GM12891 (cell line): ENCODE measurements around the gene GLT8D2.
"Not testable (repeated sequence)": the region's sequence is repeated elsewhere in the genome, so short reads cannot be mapped to it uniquely, and the experiment has no call there.

Experiments
- DNase-seq: peaks from one replicate; pipeline ENCODE4 v3.0.0; 2011; ENCODE audit warnings: low spot score; ENCODE audit not compliant: insufficient read length
- FAIRE-seq: peaks from 2 replicates; lab custom pipeline; 2011; peaks lifted over from hg19 to GRCh38; lab: Jason Lieb, UNC
- PAX5 ChIP-seq: IDR thresholded peaks from 2 replicates; pipeline ENCODE4 v1.6.1; 2011; ENCODE audit warnings: low read length, moderate library complexity, mild to moderate bottlenecking; ENCODE audit not compliant: insufficient read depth, severe bottlenecking
- POLR2A ChIP-seq: IDR thresholded peaks from 2 replicates; pipeline ENCODE4 v1.6.1; 2011; ENCODE audit warnings: low read depth, low read length, control low read depth
- POLR2AphosphoS5 ChIP-seq: IDR thresholded peaks from 2 replicates; pipeline ENCODE4 v1.6.1; 2011; ENCODE audit warnings: low read depth, low read length, control low read depth
- POU2F2 ChIP-seq: IDR thresholded peaks from 2 replicates; pipeline ENCODE4 v1.6.1; 2011; ENCODE audit warnings: low read depth, mild to moderate bottlenecking, control low read depth, low read length, moderate library complexity
- SPI1 ChIP-seq: IDR thresholded peaks from 2 replicates; pipeline ENCODE4 v1.6.1; 2011; ENCODE audit warnings: low read depth, low read length, control low read depth
- TAF1 ChIP-seq: IDR thresholded peaks from 2 replicates; pipeline ENCODE4 v1.6.1; 2011; ENCODE audit warnings: low read depth, low read length, control low read depth

GLT8D2 gene

DNA sequence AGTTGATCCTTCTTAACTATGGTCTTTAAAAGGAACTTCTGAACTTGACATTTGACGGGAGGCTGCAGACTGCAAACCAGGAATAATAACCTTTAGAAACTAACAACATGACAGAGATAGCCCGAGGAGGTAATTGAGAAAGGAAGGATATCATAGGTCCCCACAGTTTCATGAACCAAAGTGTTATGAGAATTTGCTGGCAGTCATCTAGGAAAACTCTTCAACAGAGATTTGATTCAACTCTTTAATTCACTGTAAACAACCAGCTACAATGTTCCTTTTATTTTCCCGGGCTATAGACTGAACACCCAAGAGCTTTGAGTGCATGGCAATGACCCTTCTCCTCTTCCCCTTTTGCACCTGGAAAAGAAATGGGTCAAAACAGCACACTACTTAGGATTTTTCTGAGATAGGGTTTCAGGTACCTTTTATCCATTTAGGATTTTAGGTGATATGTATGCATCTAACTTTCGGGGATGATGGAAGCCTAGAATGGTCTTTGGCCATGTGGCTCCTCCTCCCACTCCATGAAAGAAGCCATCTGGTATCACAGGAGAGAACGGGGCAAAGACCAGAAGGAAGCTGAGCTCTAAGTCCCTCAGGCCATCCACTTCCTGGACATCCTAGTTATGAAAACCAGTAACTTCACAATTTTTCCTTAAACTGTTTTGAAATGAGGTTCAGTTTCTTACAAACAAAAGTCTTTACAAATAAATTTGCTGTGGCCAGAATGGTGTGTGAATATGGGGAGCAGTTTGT lies 23.0 kb downstream of the GLT8D2 start:
- FAIRE-seq (no peak), DNase-seq (no peak)
- TF ChIP-seq POLR2AphosphoS5 (no peak), TAF1 (no peak), POLR2A (no peak), PAX5 (no peak)

DNA sequence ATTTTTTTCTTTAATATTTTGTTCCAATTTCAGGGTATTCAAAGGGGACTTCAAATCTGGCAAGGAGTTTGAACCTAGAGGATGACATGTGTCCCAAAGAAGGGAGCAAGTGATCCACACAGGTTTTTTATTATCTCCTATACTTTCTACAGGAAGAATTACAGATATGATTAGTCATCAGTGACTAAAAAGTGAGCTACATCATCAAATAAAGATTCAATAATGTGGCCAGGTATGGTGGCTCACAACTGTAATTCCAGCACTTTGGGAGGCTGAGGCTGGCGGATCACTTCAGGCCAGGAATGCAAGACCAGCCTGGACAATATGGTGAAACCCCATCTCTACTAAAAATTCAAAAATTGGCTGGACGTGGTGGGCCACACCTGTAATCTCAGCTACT lies 24.2 kb downstream of the GLT8D2 start:
- FAIRE-seq: no peak

DNA sequence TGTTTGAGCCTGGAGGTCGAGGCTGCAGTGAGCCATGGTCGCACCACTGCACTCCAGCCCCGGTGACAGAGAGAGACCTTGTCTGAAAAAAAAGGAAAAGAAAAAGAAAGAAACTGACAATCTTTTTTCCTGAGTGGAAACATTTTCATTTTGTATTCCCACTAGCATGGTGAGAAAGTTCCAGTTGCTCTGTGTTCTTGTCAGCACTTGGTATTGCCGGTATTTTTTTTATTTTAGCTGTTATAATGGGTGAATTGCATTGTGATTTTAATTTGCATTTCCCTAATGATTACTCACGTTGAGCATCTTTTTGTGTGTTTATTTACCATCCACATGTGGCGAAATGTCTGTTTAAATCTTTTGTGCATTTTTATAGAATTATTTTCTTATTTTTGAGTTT lies 25.6 kb downstream of the GLT8D2 start:
- no peak for DNase-seq
- FAIRE-seq: no peak
- TF ChIP-seq SPI1 (no peak), POLR2A (no peak), POU2F2 (no peak), PAX5 (no peak)

More for the DNA sequence above, 24.2 kb downstream of the GLT8D2 start:
- DNase-seq: no peak
- TF ChIP-seq POLR2A: no peak
- TF ChIP-seq POLR2AphosphoS5: no peak
- TF ChIP-seq POU2F2: no peak
- TF ChIP-seq TAF1: no peak
- TF ChIP-seq SPI1: no peak
- TF ChIP-seq PAX5: no peak

DNA sequence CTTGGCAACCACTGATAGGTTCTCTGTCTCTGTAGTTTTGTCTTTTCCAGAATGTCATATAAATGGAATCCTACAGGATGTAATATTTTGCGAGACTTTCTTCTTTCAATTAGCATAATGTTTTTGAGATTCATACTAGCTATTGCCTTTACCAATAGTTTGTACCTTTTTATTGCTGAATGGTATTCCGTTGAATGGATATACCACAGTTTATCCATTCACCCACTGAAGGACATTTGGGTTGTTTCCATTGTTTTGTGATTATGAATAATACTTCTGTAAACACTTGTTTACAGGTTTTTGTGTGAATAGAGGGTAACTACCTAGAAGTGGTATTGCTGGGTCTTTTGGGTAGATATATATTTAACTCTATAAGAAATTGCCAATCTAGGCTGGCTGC lies 26.3 kb downstream of the GLT8D2 start:
- FAIRE-seq (no peak), DNase-seq (no peak)
- no peak for TF ChIP-seq SPI1
- TF ChIP-seq POLR2A: no peak
- TF ChIP-seq POLR2AphosphoS5: no peak
- no peak for TF ChIP-seq PAX5
- TF ChIP-seq TAF1: no peak
- no peak for TF ChIP-seq POU2F2

DNA sequence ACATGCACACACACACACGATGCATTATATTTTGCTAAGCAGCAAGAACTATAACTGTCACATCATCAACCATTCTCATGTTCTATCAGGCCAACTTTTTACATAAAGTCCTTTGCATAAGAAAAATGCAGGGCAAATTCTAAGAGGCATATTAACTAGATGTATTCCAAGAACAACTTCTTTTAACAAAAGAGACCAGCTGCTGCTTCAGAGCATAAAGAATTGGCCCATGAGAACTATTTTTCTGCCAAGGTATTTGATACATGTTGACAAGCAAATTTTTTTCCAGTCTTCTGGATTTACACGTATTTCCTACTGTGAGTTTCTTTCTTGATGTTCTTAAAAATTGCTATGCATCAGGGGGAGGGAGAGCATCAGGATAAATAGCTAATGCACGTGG lies 27.2 kb downstream of the GLT8D2 start:
- DNase-seq (no peak), FAIRE-seq (no peak)

DNA sequence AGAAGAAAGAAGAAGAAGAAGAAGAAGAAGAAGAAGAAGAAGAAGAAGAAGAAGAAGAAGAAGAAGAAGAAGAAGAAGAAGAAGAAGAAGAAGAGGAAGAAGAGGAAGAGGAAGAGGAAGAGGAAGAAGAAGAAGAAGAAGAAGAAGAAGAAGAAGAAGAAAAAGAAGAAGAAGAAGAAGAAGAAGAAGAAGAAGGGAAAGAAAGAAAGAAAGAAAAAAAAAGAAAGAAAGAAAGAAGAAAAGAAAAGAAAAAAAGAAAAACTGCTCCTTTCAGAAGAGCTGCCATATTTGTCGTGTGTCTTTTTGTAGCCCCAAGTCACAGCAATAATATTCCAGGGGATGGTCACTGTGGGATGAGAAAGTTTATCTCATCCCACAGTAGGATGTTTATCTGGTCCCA lies 28.1 kb downstream of the GLT8D2 start:
- DNase-seq, FAIRE-seq: not testable (repeated sequence)

More for the DNA sequence above, 27.2 kb downstream of the GLT8D2 start:
- TF ChIP-seq POLR2A (no peak), PAX5 (no peak), POLR2AphosphoS5 (no peak), SPI1 (no peak), POU2F2 (no peak), TAF1 (no peak)

DNA sequence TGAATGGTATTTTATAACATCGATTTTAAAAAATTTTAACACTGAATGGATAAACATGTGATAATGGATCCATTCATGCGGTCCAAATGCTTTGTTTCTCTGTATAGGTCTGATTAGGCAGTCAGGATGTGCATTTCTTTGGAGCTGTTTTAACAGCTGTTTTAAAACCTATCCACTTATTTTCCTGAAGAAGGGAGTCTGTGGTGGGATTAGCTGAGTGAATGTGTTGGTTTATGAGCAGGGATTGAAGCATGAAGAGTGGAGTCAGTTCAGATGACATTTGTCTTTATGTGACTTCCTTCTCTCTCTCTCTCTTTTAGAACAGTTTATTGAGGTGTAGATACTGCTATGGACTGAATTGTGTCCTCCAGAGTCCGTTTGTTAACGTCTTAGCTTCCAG lies 37.7 kb downstream of the GLT8D2 start:
- no peak for DNase-seq
- FAIRE-seq: no peak
- TF ChIP-seq POU2F2: no peak
- no peak for TF ChIP-seq POLR2A
- no peak for TF ChIP-seq POLR2AphosphoS5
- TF ChIP-seq TAF1: no peak
- no peak for TF ChIP-seq SPI1
- TF ChIP-seq PAX5: no peak

DNA sequence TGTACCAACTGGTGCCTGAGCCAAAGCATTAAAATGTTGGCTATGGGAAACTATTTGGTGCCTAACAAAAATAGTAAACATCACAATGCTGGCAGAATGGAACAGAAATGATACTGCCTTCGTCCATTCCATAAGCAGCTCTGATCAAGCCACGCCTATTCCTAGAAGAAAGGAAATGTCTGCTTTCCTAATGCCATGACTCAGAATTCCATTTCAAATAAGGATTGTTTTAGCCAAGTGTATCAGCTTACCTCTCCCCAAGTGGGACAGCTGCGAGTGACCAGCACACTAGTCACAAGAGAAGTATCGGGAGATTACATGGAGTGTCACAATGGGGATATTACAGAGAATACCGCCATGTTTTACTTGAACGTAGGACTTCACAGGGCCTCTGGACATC lies 38.7 kb downstream of the GLT8D2 start:
- DNase-seq: no peak
- no peak for FAIRE-seq
- TF ChIP-seq TAF1 (no peak), SPI1 (no peak), POLR2AphosphoS5 (no peak), POLR2A (no peak), PAX5 (no peak), POU2F2 (no peak)

DNA sequence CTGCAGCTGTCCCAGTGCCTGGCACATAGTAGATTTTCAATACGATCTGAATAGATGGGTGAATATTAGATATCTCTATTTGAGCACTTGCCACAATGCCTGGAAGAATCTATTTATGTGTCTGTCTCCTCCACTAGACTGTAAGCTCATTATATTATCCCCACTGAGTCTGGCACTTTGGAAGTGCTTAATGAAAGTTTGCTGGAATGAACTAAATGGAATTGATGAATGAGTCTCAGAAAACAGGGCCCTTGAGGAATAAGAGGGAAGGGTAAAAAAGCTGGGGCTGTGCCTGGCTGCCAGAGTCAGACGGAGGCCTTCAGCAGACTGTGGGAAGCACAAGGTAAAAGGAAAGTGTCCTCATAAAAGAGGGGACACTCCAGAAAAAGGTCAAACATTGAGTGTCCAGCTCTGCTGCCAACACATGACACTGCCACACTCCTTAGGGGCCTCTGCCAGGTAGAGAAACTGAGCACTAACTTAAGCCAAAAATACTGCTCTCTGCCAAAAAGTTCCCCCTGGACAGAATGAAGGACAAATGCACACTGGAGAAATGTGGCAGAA lies 39.3 kb downstream of the GLT8D2 start:
- TF ChIP-seq TAF1 (no peak), POLR2A (no peak), POLR2AphosphoS5 (no peak), SPI1 (no peak), PAX5 (no peak), POU2F2 (no peak)
- DNase-seq (no peak), FAIRE-seq (no peak)

DNA sequence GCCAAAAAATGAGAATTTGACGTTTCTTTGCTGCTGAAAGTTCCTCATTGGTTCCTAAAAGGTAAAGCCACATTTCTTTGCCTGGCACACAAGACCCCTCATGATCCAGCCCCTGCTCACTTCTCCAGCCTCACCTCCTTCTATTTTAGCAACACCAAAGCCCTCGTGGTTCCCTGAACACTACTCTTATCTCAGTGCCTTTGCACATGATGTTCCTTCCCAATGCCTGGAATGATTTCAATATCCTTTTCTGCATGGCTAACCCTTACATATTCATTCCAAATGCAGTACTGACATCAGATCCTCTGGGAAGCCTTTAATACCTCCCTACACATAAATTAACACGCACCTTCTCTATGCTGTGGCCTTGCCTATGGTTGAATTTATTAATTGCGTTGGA lies 39.9 kb downstream of the GLT8D2 start:
- no peak for TF ChIP-seq TAF1
- TF ChIP-seq POU2F2: no peak
- no peak for TF ChIP-seq POLR2AphosphoS5
- no peak for TF ChIP-seq PAX5
- no peak for TF ChIP-seq POLR2A
- no peak for TF ChIP-seq SPI1
- FAIRE-seq: no peak
- no peak for DNase-seq
